Measurements from ENCODE around the gene SYTL1.

DNA sequence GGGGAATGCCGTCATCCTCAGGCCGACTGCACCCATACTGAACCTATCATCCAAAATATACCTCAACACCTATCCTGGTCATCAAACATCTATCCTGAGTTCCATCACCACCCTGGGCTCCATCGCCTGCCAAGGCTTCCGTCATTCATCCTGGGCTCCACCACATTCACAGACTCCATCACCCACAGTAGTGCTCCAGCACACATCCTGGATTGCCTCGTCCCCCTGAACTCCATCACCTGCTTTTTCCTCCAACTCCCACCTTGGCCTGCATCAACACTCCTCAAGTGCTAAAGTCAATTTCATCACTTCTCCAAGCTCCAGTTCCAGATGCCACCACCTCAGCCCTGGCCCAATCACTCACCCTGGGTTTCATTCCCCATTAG, 17.1 kb downstream of the SYTL1 start:
- TF ChIP-seq, protein P1, sequence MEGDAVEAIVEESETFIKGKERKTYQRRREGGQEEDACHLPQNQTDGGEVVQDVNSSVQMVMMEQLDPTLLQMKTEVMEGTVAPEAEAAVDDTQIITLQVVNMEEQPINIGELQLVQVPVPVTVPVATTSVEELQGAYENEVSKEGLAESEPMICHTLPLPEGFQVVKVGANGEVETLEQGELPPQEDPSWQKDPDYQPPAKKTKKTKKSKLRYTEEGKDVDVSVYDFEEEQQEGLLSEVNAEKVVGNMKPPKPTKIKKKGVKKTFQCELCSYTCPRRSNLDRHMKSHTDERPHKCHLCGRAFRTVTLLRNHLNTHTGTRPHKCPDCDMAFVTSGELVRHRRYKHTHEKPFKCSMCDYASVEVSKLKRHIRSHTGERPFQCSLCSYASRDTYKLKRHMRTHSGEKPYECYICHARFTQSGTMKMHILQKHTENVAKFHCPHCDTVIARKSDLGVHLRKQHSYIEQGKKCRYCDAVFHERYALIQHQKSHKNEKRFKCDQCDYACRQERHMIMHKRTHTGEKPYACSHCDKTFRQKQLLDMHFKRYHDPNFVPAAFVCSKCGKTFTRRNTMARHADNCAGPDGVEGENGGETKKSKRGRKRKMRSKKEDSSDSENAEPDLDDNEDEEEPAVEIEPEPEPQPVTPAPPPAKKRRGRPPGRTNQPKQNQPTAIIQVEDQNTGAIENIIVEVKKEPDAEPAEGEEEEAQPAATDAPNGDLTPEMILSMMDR (IDR thresholded peaks at IDR 0.05; ENCODE audit: borderline replicate concordance, extremely low read depth, low read length, poor library complexity, severe bottlenecking), result no peak
- no peak for TF ChIP-seq EZH2 (IDR thresholded peaks at IDR 0.05; ENCODE audit: borderline replicate concordance, low read depth, low read length, severe bottlenecking)
